Neural cell (in vitro differentiated cells): Measurements from ENCODE around the gene GASK1B. TPM values are rescaled to one million over a fixed set of nuclear protein-coding genes. Genes with fewer than 3 reads are reported as not detected.

Experiments used
- H2AFZ ChIP-seq: fragments of 200-600, 300-800 bp; sonication (generic), shearing (Covaris generic); 2 replicates; pipeline ENCODE4 v1.6.0; 2014; ENCODE audit warnings: low read depth, mild to moderate bottlenecking, antibody characterized with exemption, low read length, moderate library complexity
- H3F3A ChIP-seq: fragments of 200-600 bp; shearing (Covaris generic); 2 replicates; pipeline ENCODE4 v1.6.1; 2016; ENCODE audit warnings: mild to moderate bottlenecking, moderate library complexity, mixed read lengths, antibody characterized with exemption, low read length; ENCODE audit not compliant: insufficient read depth, poor library complexity, severe bottlenecking
- H3K27ac ChIP-seq: fragments of 200-600, 300-800 bp; sonication (generic), shearing (Covaris generic); 2 replicates; pipeline ENCODE4 v1.5.1; 2014; ENCODE audit warnings: mild to moderate bottlenecking, low read length, moderate library complexity
- H3K27me3 ChIP-seq: fragments of 300-800, 200-600 bp; sonication (generic), shearing (Covaris generic); 2 replicates; pipeline ENCODE4 v1.6.0; 2014; ENCODE audit warnings: mild to moderate bottlenecking, low read depth, low read length, moderate library complexity; ENCODE audit not compliant: insufficient read depth
- H3K36me3 ChIP-seq: fragments of 300-800, 200-600 bp; sonication (generic), shearing (Covaris generic); 2 replicates; pipeline ENCODE4 v1.5.1; 2014; ENCODE audit warnings: mild to moderate bottlenecking, antibody characterized with exemption, low read length, moderate library complexity; ENCODE audit not compliant: insufficient read depth
- H3K4me2 ChIP-seq: fragments of 300-800, 200-600 bp; sonication (generic), shearing (Covaris generic); 2 replicates; pipeline ENCODE4 v1.6.0; 2014; ENCODE audit warnings: mild to moderate bottlenecking, low read length
- H3K4me3 ChIP-seq: fragments of 300-800, 200-600 bp; sonication (generic), shearing (Covaris generic); 2 replicates; pipeline ENCODE4 v1.5.1; 2014; ENCODE audit warnings: mild to moderate bottlenecking, low read length, moderate library complexity
- H3K79me2 ChIP-seq: fragments of 200-600 bp; shearing (Covaris generic); replicated peaks from 2 replicates; pipeline ENCODE4 v1.6.0; 2014; ENCODE audit warnings: mild to moderate bottlenecking, low read length, moderate library complexity; ENCODE audit not compliant: insufficient read depth
- H3K9ac ChIP-seq: fragments of 300-800, 200-600 bp; sonication (generic), shearing (Covaris generic); 2 replicates; pipeline ENCODE4 v1.6.1; 2016; ENCODE audit warnings: mild to moderate bottlenecking, low read length, mixed read lengths
- H3K9me2 ChIP-seq: fragments of 200-600 bp; shearing (Covaris generic); 2 replicates; pipeline ENCODE4 v1.6.1; 2016; ENCODE audit warnings: mild to moderate bottlenecking, low read length, mixed read lengths; ENCODE audit not compliant: insufficient read depth
- H3K9me3 ChIP-seq: fragments of 200-600, 300-800 bp; sonication (generic), shearing (Covaris generic); 2 replicates; pipeline ENCODE4 v1.6.1; 2016; ENCODE audit warnings: mild to moderate bottlenecking, mixed run types, low read length, moderate library complexity, mixed read lengths
- H4K20me1 ChIP-seq: fragments of 200-600 bp; shearing (Covaris generic); 2 replicates; pipeline ENCODE4 v1.6.1; 2016; ENCODE audit warnings: mild to moderate bottlenecking, mixed run types; ENCODE audit not compliant: insufficient read depth
- CTCF ChIP-seq: fragments of 450-650 bp; IDR thresholded peaks from 2 replicates; pipeline ENCODE4 v1.5.1; 2014; ENCODE audit warnings: antibody characterized with exemption, mild to moderate bottlenecking, moderate library complexity; ENCODE audit not compliant: poor library complexity, severe bottlenecking
- EP300 ChIP-seq: fragments of 450-650 bp; conservative IDR thresholded peaks from 2 replicates; pipeline ENCODE4 v1.6.1; 2014; ENCODE audit warnings: antibody characterized with exemption, mild to moderate bottlenecking, moderate library complexity; ENCODE audit not compliant: poor library complexity, severe bottlenecking
- EZH2 ChIP-seq: fragments of 200-600, 300-800 bp; shearing (Covaris generic), sonication (generic); IDR thresholded peaks from 2 replicates; pipeline ENCODE4 v1.6.1; 2014; ENCODE audit warnings: antibody characterized with exemption, low read length, borderline replicate concordance, mild to moderate bottlenecking; ENCODE audit not compliant: insufficient read depth, poor library complexity, severe bottlenecking
- MXI1 ChIP-seq: fragments of 450-650 bp; conservative IDR thresholded peaks from 2 replicates; pipeline ENCODE4 v1.6.1; 2014; ENCODE audit warnings: antibody characterized with exemption, mild to moderate bottlenecking; ENCODE audit not compliant: poor library complexity, severe bottlenecking
- POLR2AphosphoS5 ChIP-seq: IDR thresholded peaks from 2 replicates; pipeline ENCODE4 v1.6.1; 2012
- RAD21 ChIP-seq: fragments of 450-650 bp; conservative IDR thresholded peaks from 2 replicates; pipeline ENCODE4 v1.6.1; 2014; ENCODE audit warnings: antibody characterized with exemption, mild to moderate bottlenecking, moderate library complexity
- REST ChIP-seq: IDR thresholded peaks from 2 replicates; pipeline ENCODE4 v1.6.1; 2012; ENCODE audit warnings: borderline replicate concordance
- SMC3 ChIP-seq: fragments of 450-650 bp; conservative IDR thresholded peaks from 2 replicates; pipeline ENCODE4 v1.6.1; 2014; ENCODE audit warnings: antibody characterized with exemption, mild to moderate bottlenecking, moderate library complexity; ENCODE audit not compliant: poor library complexity
- TAF1 ChIP-seq: IDR thresholded peaks from 2 replicates; pipeline ENCODE4 v1.6.1; 2012; ENCODE audit warnings: low read depth
- polyA plus RNA-seq: library from polyadenylated mRNA; depleted of rRNA; stranded (reverse); fragments of >200 nt; gene quantifications from 2 replicates; pipeline ENCODE4 v1.2.3, GENCODE V29; 2014

Gene GASK1B
- polyA plus RNA-seq, 1 donor from 2014 or later, result 0.40 TPM

GRCh38 chr4:158155656-158156356 lies 17.0 kb downstream of the GASK1B start:
- H2AFZ ChIP-seq, result no peak overlapping the region
- no peaks in the 10 kb centered on the region for H3K9me2 ChIP-seq
- no peak overlapping the region for H3K4me3 ChIP-seq
- no peaks in the 10 kb centered on the region for H3K9me3 ChIP-seq
- TF ChIP-seq POLR2AphosphoS5 (no peak), SMC3 (no peak), CTCF (no peak), TAF1 (no peak), EP300 (no peak), RAD21 (no peak), REST (no peak), EZH2 (no peak), MXI1 (no peak)
- peak overlapping the region; percentile 52 for H3K27ac ChIP-seq
- H3K4me2 ChIP-seq, result peak overlapping the region; percentile 13
- no peaks in the 10 kb centered on the region for H3K27me3 ChIP-seq
- no peaks in the 10 kb centered on the region for H3K79me2 ChIP-seq
- no peaks in the 10 kb centered on the region for H3K36me3 ChIP-seq
- no peak overlapping the region for H3K9ac ChIP-seq
- no peaks in the 10 kb centered on the region for H4K20me1 ChIP-seq
- no peaks in the 10 kb centered on the region for H3F3A ChIP-seq

GRCh38 chr4:158147151-158147550 lies 25.7 kb downstream of the GASK1B start:
- Histone ChIP-seq H3K27ac (no peak overlapping the region), H3K9me3 (no peaks in the 10 kb centered on the region), H4K20me1 (no peaks in the 10 kb centered on the region), H3K79me2 (no peaks in the 10 kb centered on the region), H3F3A (no peaks in the 10 kb centered on the region), H3K9ac (no peak overlapping the region), H3K4me3 (no peak overlapping the region), H2AFZ (no peak overlapping the region), H3K36me3 (no peaks in the 10 kb centered on the region), H3K27me3 (no peaks in the 10 kb centered on the region), H3K4me2 (no peak overlapping the region), H3K9me2 (no peaks in the 10 kb centered on the region)
- no peak for TF ChIP-seq RAD21
